RWPE2 (cell line): Measurements from ENCODE around the gene MSMB.
"Not testable (repeated sequence)": the region's sequence is repeated elsewhere in the genome, so short reads cannot be mapped to it uniquely, and the experiment has no call there.

Experiments used
- ATAC-seq: fragments of 200-7000 bp; cut with Tn5 transposase; 3 replicates; pipeline ENCODE4 v1.9.1; 2021; ENCODE audit warnings: low read depth
- DNase-seq: peaks from one replicate; pipeline ENCODE4 v3.0.0-alpha.2; 2020; ENCODE audit warnings: low spot score
- H3K27ac ChIP-seq: fragments of 450-650 bp; 2 replicates; pipeline ENCODE4 v1.5.1; 2017; ENCODE audit warnings: mild to moderate bottlenecking; ENCODE audit not compliant: poor library complexity, severe bottlenecking
- H3K27me3 ChIP-seq: fragments of 250-450 bp; sonication (Bioruptor Pico); 2 replicates; pipeline ENCODE4 v1.5.1; 2021; ENCODE audit warnings: mild to moderate bottlenecking, moderate library complexity; ENCODE audit not compliant: insufficient read depth, poor library complexity, severe bottlenecking
- H3K36me3 ChIP-seq: fragments of 250-450 bp; sonication (Bioruptor Pico); 2 replicates; pipeline ENCODE4 v1.5.1; 2020; ENCODE audit warnings: low read depth, mild to moderate bottlenecking, moderate library complexity
- H3K4me1 ChIP-seq: fragments of 250-450 bp; sonication (Bioruptor Pico); 2 replicates; pipeline ENCODE4 v1.5.1; 2021; ENCODE audit warnings: mild to moderate bottlenecking, moderate library complexity; ENCODE audit not compliant: insufficient read depth, poor library complexity, severe bottlenecking
- H3K4me3 ChIP-seq: fragments of 250-450 bp; sonication (Bioruptor Pico); 2 replicates; pipeline ENCODE4 v1.5.1; 2021; ENCODE audit warnings: mild to moderate bottlenecking, moderate library complexity; ENCODE audit not compliant: severe bottlenecking
- H3K9me3 ChIP-seq: fragments of 250-450 bp; sonication (Bioruptor Pico); 2 replicates; pipeline ENCODE4 v1.5.1; 2021; ENCODE audit warnings: mild to moderate bottlenecking, moderate library complexity; ENCODE audit not compliant: severe bottlenecking
- CTCF ChIP-seq: fragments of 450-650 bp; IDR thresholded peaks from one replicate; pipeline ENCODE4 v1.5.1; 2017; ENCODE audit warnings: mild to moderate bottlenecking, moderate library complexity; ENCODE audit not compliant: poor library complexity, severe bottlenecking

Gene MSMB

GRCh38 chr10:46046261-46046660, at the start of gene MSMB:
MSMB (minus strand) TSS chr10:46046269; CDS start chr10:46046237, 32 bp downstream.
- no peak for TF ChIP-seq CTCF
- no peaks in the 10 kb centered on the region for H3K9me3 ChIP-seq
- no peaks in the 10 kb centered on the region for H3K27me3 ChIP-seq
- no peak for DNase-seq
- H3K27ac ChIP-seq, result no peak within 1 kb of the TSS
- H3K4me3 ChIP-seq, result no peak within 1 kb of the TSS
- no peaks in the 10 kb centered on the region for H3K36me3 ChIP-seq
- no peak for ATAC-seq
- H3K4me1 ChIP-seq, result no peaks in the 10 kb centered on the region

GRCh38 chr10:46094931-46095750, 49.1 kb upstream of the MSMB start:
- no peak for TF ChIP-seq CTCF
- Histone ChIP-seq H3K9me3 (no peaks in the 10 kb centered on the region), H3K4me3 (no peak overlapping the region), H3K27ac (no peak overlapping the region), H3K4me1 (no peaks in the 10 kb centered on the region), H3K27me3 (no peaks in the 10 kb centered on the region), H3K36me3 (no peaks in the 10 kb centered on the region)
- ATAC-seq (peak; percentile 52; the same call in 1 of the 3 replicates), DNase-seq (no peak)

- Histone ChIP-seq H3K4me1 (no peaks in the 10 kb centered on the region), H3K36me3 (no peaks in the 10 kb centered on the region), H3K4me3 (no peak overlapping the region), H3K9me3 (no peaks in the 10 kb centered on the region), H3K27ac (no peak overlapping the region), H3K27me3 (no peaks in the 10 kb centered on the region)
- ATAC-seq (no peak), DNase-seq (no peak)
- no peak for TF ChIP-seq CTCF
These were observed 48.1 kb upstream of the MSMB start for GRCh38 chr10:46094197-46094500.

GRCh38 chr10:46093316-46094196, 47.5 kb upstream of the MSMB start:
- not testable (repeated sequence) for ATAC-seq, DNase-seq, H3K4me1 ChIP-seq, H3K36me3 ChIP-seq, H3K27ac ChIP-seq, H3K9me3 ChIP-seq, H3K27me3 ChIP-seq, H3K4me3 ChIP-seq

GRCh38 chr10:46092524-46093081, 46.5 kb upstream of the MSMB start:
- no peaks in the 10 kb centered on the region for H3K4me1 ChIP-seq
- no peak overlapping the region for H3K4me3 ChIP-seq
- peaks cover 4% of the 10 kb centered on the region for H3K9me3 ChIP-seq
- ATAC-seq (no peak), DNase-seq (no peak)
- no peak for TF ChIP-seq CTCF
- no peak overlapping the region for H3K27ac ChIP-seq
- no peaks in the 10 kb centered on the region for H3K36me3 ChIP-seq
- H3K27me3 ChIP-seq, result no peaks in the 10 kb centered on the region
